Activated effector memory CD4-positive, alpha-beta T cell treated with anti-CD3 and anti-CD28 coated beads, Interleukin-2, amount 50 U/mL, for 16 hours (primary cell): ENCODE results near the gene FGG.

Experiments used
- DNase-seq: peaks from one replicate; pipeline ENCODE4 v3.0.0-alpha.2; 2020

Gene FGG

DNA sequence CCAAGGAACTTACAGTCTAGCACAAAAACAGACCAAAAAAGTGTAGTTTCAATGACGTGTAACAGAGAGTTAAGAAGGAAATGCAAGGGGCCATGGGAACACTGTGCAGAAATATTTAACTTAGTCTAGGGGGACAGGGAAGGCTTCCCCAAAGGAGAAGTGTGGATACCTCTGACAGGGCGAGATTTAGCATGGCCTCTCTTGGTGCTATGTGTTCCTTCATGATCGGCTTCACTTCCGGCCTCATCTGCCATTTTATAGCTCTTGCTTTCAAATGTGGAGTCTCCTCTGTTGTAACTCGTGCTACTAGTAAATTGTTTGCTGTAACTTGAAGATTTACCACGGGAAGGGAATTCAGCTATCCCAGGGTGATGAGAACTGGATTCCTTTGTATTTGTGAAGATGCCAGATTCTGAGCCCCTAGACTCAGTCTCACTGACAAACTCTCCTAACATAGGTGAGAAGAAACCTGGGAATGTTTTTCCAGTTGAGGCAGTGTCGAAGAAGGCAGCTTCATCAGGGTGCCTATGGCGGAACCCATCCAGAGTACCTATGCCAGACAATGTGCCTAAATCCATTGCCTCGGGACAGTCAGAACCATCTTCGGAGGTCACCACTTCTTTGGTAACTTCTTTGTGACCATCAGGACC, 27.0 kb downstream of the FGG start:
- no peak for DNase-seq

DNA sequence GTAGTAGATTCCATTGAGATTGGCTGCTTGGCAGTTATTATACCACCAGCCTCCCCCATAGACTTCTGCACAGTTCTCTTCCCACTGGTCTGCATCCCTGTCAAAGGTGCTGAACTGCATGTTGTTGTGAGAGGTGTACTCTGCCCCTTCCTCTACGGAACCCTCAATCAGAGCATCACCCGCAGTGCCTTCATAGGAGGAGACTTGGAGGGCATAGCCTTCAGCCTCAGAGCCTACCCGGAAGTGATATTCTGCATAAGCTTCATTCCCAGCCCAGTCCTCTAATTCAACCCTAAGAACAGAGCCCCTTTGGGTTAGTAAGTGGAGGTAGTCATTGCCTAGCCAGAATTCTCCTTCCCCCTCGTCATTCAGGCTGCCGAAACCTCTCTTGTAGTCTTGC, 28.2 kb downstream of the FGG start:
- DNase-seq = no peak

DNA sequence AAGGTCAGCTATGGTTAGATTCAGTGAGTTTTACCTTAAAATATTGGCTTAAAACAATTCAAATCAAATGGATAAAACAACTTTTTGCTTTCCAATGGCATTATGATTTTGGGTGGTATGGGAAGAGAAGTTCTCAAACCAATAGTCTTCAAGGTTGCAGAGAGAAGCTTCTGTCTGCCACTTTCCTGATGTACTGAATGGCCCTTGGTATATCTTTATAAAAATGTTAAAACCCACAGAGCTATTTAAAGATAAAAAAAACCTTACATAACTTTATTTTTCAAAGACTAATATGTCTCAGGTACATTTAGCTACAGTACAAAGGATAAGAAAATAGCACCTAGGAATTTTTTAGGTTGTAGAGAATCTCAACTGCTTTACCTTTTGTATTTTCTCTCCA, 28.8 kb downstream of the FGG start:
- DNase-seq = no peak

DNA sequence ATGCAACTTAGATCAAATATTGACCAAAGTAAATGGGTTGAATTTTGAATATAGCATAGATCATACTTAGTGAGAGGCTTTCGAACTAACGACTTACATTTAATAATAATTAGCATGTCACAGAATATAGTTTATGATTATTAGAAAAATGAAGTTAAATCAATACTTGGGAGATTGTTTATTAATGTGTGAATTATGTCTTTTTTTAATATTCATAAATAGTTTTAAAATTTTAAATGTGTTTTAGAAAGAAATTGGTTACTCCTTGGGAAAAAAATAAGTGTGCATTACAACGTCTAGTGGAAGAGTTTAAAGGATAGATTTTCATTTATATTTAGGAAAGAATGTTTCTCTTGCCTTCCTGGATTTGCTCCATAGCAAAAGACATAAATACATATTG, 29.2 kb downstream of the FGG start:
- no peak for DNase-seq

DNA sequence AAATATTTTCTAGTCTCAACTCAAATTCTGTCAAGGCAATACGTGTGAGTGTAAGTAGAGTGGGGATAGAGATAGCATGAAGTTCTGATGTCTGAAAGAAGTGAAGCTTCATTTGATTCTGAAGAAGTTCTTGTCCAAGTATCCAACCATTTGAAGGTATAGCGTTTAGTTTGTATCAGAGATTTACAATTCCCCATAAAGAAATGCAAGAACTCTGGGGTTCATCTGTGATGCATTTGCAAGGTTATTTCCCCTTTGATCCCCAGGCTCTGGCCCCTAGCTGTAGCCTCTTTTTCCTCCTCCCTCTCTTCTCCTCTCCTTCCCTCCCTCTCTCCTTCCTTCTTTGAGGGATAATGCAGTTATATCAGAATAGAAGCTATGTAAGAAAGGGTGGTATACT, 29.7 kb downstream of the FGG start:
- no peak for DNase-seq

DNA sequence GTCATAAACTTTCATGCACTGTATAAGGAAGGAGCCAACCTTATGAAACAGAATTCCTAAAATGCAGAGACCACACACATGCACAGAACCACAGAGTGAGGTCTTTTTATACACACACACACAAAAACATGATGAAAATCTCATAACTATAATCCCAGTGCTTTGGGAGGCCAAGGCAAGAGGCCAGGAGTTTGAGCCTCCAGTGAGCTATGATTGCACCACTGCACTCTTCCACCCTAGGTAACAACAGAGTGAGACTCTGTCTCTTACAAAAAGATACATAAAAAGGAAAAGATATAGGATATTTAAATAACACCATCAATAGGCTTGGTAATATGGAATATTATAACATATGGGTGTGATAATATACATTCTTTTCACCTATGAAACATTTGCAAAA, 32.5 kb downstream of the FGG start:
- DNase-seq = no peak

DNA sequence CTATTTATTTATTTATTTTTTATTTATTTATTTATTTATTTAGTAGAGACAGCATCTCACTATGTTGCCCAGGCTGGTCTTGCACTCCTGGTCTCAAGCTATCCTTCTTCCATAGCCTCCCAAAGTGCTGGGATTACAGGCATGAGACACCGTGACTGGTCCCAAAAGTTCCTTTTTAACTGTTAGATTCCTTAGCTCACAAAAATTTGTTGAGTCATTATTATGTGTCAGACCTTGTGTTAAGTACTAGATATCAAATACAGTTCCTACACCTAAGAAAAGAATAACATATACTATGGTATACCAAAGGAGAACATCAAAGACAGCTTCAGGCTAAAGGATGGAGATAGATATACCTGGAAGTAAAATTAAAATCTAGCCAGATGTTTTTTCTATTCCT, 33.5 kb downstream of the FGG start:
- no peak for DNase-seq

DNA sequence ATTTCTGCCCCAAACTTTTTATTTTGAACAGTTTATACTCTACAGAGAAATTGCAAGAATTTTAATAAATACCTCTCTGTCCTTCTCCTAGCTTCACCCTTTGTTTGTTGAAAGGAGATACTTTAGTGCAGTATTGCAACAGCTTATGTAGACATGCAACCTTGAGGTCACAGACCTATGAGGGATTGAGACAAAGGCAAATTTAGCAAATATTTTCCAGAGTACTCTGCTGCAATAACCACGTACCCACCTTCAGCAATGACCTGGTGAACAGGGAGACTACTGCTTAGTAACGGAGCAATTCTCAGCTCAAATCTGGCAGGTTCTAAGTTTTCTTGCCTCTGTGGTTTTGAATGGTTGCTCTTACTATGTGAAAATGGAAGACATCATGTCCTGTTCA, 35.1 kb downstream of the FGG start:
- no peak for DNase-seq

DNA sequence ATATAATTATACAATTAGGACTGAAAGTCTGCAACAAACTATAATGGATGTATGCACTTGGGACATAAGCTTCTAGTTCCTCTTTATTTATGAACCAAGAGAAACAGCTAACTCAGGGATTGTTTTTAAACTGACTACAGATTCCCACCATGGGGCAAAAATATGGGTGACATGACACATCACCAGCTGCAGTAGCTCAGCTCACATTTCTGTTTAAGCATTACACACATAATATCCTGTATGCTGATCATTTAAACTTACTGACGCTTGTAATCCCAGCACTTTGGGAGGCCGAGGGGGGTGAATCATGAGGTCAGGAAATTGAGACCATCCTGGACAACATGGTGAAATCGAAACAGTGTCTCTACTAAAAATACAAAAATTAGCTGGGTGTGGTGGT, 38.1 kb downstream of the FGG start:
- DNase-seq = no peak

DNA sequence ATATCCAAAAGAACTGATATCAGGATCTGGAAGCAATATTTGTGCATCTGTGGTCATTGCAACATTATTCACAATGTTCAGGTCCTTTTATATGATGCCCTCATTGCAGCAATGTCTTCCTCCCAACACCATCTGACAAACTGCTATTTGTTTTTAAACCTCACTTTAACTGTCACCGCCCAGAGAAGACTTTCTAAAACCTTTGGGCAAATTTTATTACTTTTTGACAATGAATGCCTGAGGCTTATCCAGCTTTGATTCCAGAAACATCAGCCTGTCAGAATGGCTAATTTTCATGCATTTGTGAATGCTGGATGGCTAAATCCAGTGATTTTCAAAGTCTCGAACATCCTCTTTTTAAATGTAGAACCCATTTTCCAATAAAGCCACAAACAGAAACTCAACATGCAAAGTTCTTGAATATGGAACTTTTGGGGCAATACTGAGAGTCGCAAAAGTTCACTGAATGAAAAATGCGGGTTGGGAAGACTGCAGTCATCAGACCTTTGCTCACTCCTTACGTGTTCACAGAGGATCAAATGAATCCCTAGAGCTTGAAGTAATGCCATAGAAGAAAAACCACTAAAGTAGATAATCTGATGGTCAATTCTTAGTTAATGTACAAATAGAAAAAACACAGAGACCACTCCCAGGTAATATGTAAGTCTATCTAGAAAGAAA, 39.1 kb downstream of the FGG start:
- DNase-seq = no peak

DNA sequence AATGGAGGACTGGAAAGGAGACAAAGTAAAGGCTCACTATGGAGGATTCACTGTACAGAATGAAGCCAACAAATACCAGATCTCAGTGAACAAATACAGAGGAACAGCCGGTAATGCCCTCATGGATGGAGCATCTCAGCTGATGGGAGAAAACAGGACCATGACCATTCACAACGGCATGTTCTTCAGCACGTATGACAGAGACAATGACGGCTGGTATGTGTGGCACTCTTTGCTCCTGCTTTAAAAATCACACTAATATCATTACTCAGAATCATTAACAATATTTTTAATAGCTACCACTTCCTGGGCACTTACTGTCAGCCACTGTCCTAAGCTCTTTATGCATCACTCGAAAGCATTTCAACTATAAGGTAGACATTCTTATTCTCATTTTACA, 42.9 kb downstream of the FGG start:
- no peak for DNase-seq

DNA sequence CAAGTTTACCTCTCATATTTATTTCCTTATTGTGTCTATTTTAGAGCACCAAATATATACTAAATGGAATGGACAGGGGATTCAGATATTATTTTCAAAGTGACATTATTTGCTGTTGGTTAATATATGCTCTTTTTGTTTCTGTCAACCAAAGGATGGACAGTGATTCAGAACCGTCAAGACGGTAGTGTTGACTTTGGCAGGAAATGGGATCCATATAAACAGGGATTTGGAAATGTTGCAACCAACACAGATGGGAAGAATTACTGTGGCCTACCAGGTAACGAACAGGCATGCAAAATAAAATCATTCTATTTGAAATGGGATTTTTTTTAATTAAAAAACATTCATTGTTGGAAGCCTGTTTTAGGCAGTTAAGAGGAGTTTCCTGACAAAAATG, 43.4 kb downstream of the FGG start:
- no peak for DNase-seq

DNA sequence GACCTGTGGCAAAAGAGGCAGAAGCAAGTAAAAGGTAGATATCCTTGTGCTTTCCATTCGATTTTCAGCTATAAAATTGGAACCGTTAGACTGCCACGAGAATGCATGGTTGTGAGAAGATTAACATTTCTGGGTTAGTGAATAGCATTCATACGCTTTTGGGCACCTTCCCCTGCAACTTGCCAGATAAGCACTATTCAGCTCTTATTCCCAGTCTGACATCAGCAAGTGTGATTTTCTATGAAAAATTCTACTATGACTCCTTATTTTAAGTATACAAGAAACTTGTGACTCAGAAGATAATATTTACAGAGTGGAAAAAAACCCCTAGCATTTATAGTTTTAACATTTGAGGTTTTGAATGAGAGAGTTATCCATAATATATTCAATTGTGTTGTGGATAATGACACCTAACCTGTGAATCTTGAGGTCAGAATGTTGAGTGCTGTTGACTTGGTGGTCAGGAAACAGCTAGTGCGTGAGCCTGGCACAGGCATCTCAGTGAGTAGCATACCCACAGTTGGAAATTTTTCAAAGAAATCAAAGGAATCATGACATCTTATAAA, 45.7 kb downstream of the FGG start:
- DNase-seq = no peak

DNA sequence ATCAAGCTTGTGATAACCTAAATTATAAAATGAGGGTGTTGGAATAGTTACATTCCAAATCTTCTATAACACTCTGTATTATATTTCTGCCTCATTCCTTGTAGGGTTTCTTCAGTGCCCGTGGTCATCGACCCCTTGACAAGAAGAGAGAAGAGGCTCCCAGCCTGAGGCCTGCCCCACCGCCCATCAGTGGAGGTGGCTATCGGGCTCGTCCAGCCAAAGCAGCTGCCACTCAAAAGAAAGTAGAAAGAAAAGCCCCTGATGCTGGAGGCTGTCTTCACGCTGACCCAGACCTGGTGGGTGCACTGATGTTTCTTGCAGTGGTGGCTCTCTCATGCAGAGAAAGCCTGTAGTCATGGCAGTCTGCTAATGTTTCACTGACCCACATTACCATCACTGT, 46.8 kb downstream of the FGG start:
- no peak for DNase-seq

DNA sequence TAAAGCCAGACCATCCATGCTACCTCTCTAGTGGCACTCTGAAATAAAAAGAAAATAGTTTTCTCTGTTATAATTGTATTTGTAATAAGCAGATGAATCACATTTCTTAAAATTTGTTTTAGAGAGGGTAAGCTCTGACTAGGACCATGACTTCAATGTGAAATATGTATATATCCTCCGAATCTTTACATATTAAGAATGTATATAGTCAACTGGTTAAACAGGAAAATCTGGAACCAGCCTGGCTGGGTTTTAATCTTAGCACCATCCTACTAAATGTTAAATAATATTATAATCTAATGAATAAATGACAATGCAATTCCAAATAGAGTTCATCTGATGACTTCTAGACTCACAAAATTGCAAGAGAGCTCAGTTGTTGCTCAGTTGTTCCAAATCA, 48.1 kb downstream of the FGG start:
- DNase-seq = no peak

DNA sequence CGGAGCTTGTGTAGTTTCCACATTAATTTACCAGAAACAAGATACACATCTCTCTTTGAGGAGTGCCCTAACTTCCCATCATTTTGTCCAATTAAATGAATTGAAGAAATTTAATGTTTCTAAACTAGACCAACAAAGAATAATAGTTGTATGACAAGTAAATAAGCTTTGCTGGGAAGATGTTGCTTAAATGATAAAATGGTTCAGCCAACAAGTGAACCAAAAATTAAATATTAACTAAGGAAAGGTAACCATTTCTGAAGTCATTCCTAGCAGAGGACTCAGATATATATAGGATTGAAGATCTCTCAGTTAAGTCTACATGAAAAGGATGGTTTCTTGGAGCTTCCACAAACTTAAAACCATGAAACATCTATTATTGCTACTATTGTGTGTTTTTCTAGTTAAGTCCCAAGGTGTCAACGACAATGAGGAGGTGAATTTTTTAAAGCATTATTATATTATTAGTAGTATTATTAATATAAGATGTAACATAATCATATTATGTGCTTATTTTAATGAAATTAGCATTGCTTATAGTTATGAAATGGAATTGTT, 49.7 kb downstream of the FGG start, which contains the start of gene FGB:
Gene FGB, plus strand, starts transcription at position 315 of the 558 bp plus-strand sequence. Its CDS starts 8 bp downstream, at position 323.
- no peak for DNase-seq

DNA sequence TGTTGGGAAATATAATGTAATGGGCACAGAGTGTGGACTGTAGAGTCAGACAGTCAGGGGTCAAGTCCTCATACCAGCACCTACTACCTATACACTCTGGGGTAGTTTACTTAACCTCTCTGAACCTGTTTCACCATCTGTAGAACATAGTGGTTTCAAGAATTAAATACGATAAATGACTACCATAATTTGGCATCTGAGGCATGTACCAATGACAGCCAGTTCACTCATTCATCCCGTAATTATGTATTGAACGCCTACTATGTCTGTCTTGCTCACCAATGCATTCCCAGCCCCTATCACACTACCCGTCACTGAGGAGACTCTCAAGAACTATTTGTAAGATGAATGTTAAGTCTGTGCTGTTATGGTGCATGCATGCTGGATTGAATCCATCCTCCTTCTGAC, 51.6 kb downstream of the FGG start:
- no peak for DNase-seq

DNA sequence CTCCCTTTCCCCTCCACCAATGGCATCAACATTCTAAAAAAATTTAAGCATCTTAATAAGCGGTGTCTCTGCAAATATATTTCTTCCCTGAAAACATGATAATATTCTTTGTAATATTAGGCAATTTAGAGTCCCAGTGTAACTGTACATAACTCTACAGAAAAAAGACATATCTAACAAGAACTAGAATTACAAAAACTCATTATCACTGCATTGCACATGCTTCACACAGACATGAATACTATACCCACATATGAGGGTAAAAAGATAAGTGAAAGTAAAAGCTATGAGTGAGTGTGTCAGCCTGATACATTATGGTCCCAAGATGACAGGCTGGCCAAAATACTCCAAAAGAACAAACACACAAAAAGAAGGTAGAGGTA, 52.0 kb downstream of the FGG start:
- no peak for DNase-seq

DNA sequence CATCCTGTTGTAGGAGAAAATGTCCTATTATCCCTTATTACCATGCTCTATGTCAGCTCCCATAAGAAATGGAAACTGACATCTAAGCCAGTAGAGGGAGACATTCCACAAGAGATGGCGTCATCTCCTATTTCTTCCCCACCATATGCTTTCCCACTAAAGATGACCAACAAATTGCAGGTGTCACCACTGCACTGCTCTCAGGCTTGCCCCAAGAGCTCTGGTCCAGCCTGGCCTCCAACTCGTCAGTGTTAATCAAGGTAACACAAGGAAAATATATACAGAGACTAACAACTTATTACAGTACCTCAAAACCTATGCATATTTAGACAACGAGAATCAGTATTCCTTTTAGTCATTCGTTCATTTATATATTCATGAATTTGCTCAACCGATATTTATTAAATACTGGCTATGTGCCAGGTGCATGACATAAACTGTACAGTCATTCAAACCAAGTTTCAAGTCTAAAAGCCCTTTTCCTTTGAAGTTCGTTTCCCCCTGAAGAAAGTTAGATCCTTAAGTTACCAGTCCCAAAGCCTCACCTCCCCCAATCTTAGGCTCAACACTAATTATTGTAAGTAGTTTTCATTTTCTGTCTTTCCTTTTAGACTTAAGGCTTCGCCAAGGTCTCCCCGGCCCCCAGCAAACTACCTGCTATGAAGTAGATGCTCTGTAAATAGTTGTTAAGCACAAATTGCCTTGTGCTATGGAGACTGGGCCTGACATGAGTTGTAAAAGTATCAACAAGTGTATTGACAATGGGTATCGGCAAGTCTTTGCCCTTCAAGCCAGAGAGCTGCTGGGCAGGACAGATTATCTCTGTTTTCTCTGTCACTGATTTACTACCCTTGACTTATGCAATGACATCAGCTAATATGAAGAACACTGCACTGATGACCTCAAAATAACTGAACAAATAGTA, 52.7 kb downstream of the FGG start:
- no peak for DNase-seq

DNA sequence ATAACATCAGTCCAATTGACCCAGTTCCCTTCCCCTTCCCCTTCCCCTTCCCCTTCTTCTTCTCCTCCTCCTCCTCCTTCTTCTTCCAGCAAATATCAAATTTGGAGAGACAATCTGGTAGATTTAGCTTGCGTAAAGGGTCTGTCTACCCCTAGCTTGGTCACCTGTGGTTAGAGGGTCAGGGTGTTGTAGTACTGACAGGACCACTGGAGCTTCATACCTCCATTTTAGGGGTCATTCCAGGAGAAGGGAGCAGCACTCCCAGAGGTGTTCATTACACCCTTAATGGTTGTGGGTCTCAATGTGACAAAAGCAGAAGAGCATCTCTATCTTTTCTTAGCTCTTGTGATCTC, 53.3 kb downstream of the FGG start:
- no peak for DNase-seq
